Glutamatergic neuron (in vitro differentiated cells): ENCODE measurements around the gene IL4. TPM values are rescaled to one million over a fixed set of nuclear protein-coding genes. Genes with fewer than 3 reads are reported as not detected.

Source experiments
- DNase-seq: peaks from one replicate; pipeline ENCODE4 v3.0.0; 2022
- H3K27ac Mint-ChIP-seq: one replicate; pipeline ENCODE4 v1.8.0; 2020; ENCODE audit warnings: mild to moderate bottlenecking, mixed read lengths, inconsistent platforms; ENCODE audit not compliant: unreplicated experiment
- H3K27me3 Mint-ChIP-seq: one replicate; pipeline ENCODE4 v1.8.0; 2020; ENCODE audit warnings: mild to moderate bottlenecking, moderate library complexity, mixed read lengths, inconsistent platforms; ENCODE audit not compliant: unreplicated experiment
- H3K36me3 Mint-ChIP-seq: one replicate; pipeline ENCODE4 v1.8.0; 2020; ENCODE audit warnings: mild to moderate bottlenecking, mixed read lengths, inconsistent platforms; ENCODE audit not compliant: unreplicated experiment
- H3K4me1 Mint-ChIP-seq: one replicate; pipeline ENCODE4 v1.8.0; 2020; ENCODE audit warnings: mild to moderate bottlenecking, low read depth, mixed read lengths, inconsistent platforms; ENCODE audit not compliant: unreplicated experiment
- H3K4me3 Mint-ChIP-seq: one replicate; pipeline ENCODE4 v1.8.0; 2020; ENCODE audit warnings: mild to moderate bottlenecking, mixed read lengths, inconsistent platforms; ENCODE audit not compliant: unreplicated experiment
- H3K9me3 Mint-ChIP-seq: one replicate; pipeline ENCODE4 v1.8.0; 2020; ENCODE audit warnings: mild to moderate bottlenecking, moderate library complexity, mixed read lengths, inconsistent platforms; ENCODE audit not compliant: unreplicated experiment
- total RNA-seq: library from RNA; stranded (reverse); fragmentation: NEBNext Ultra II Directional; extraction: Animal tissue kit (Norgen Biotek cat#: 25700); gene quantifications from one replicate; pipeline ENCODE4 v1.2.1, GENCODE V29; 2021; ENCODE audit not compliant: unreplicated experiment
- TF ChIP-seq, protein P1 (sequence below): fragments of 200-600 bp; sonication (generic); IDR thresholded peaks from one replicate; pipeline ENCODE4 v1.5.0; 2021; ENCODE audit not compliant: partially characterized antibody, unreplicated experiment

Gene IL4
- total RNA-seq, 1 donor from 2014 or later = not detected

DNA sequence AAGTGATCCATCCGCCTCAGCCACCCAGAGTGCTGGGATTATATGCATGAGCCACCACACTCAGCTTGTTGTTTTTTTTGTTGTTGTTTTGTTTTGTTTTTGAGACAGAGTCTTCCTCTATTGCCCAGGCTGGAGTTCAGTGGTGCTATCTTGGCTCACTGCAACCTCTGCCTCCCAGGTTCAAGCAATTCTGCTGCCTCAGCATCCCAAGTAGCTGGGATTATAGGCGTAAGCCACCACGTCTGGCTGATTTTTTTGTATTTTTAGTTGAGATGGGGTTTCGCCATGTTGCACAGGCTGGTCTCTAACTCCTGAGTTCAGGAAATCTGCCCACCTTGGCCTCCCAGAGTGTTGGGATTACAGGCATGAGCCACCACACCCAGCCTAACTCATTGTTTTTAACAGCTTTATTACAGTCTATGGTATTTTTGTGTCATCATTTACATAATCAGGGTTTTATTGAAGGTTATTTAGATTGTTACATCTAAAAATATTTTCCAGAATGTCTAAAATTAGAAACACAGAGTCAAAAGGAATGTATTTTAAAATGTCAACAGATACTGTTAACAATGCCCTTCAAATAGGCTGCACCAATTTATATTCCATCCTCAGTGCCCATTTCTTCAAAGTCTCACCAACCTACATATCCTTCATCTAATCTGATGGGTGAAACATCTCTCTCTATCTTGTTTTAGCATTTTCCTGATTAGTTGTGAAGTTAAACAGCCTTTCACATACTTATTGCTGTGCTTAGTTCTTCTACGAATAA is 44.9 kb downstream of the IL4 start:
- Mint-ChIP-seq H3K4me3 (no peak overlapping the region), H3K36me3 (no peaks in the 10 kb centered on the region), H3K27me3 (peaks cover 1% of the 10 kb centered on the region), H3K4me1 (no peaks in the 10 kb centered on the region), H3K27ac (no peak overlapping the region), H3K9me3 (no peaks in the 10 kb centered on the region)
- DNase-seq = no peak
- TF ChIP-seq, protein P1, sequence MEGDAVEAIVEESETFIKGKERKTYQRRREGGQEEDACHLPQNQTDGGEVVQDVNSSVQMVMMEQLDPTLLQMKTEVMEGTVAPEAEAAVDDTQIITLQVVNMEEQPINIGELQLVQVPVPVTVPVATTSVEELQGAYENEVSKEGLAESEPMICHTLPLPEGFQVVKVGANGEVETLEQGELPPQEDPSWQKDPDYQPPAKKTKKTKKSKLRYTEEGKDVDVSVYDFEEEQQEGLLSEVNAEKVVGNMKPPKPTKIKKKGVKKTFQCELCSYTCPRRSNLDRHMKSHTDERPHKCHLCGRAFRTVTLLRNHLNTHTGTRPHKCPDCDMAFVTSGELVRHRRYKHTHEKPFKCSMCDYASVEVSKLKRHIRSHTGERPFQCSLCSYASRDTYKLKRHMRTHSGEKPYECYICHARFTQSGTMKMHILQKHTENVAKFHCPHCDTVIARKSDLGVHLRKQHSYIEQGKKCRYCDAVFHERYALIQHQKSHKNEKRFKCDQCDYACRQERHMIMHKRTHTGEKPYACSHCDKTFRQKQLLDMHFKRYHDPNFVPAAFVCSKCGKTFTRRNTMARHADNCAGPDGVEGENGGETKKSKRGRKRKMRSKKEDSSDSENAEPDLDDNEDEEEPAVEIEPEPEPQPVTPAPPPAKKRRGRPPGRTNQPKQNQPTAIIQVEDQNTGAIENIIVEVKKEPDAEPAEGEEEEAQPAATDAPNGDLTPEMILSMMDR = no peak

DNA sequence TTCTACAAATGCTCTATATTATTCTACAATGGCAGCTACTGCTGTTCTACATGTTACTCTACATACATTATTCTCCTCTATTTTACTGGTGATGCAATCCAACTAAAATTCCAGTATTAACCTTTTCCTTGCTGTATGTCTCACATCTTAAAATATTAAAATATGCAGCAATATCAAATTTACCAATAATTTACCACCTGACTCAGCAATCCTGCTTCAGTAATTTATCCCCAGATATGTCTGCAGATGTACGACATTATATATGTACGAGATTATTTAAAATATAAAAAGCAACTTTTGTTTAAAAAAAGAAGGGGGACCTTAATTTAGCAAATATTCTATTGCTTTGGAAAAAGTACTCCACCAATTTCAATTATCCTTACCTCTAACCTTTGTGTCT is 52.0 kb downstream of the IL4 start:
- no peaks in the 10 kb centered on the region for H3K27me3 Mint-ChIP-seq
- no peak for DNase-seq
- no peaks in the 10 kb centered on the region for H3K9me3 Mint-ChIP-seq
- H3K4me1 Mint-ChIP-seq = no peaks in the 10 kb centered on the region
- H3K36me3 Mint-ChIP-seq = no peaks in the 10 kb centered on the region
- TF ChIP-seq, protein P1 = no peak
- H3K4me3 Mint-ChIP-seq = no peak overlapping the region
- no peak overlapping the region for H3K27ac Mint-ChIP-seq

DNA sequence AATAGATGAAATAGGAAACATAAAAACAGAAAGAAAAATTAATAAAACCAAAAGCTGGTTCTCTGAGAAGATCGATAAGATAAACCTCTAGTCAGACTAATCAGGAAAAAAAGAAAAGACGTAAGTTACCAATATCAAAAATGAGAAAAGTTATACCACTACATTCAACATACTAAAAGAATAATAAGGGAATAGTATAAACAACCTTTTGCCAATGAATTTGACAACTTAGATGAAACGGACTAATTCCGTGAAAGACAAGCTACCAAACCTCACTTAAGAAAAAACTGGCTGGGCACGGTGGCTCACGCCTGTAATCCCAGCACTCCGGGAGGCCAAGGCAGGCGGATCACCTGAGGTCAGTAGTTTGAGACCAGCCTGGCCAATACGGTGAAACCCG is 56.1 kb downstream of the IL4 start:
- TF ChIP-seq, protein P1 = no peak
- DNase-seq = no peak
- no peak overlapping the region for H3K4me3 Mint-ChIP-seq
- no peaks in the 10 kb centered on the region for H3K36me3 Mint-ChIP-seq
- H3K27me3 Mint-ChIP-seq = no peaks in the 10 kb centered on the region
- H3K9me3 Mint-ChIP-seq = no peaks in the 10 kb centered on the region
- H3K4me1 Mint-ChIP-seq = peaks cover 6% of the 10 kb centered on the region
- no peak overlapping the region for H3K27ac Mint-ChIP-seq

Other genes starting within 250 kb of the IL4 start
- 2.8 TPM for gene IRF1, start 183.2 kb upstream of the IL4 start, total RNA-seq
- gene IL5, start 130.5 kb upstream of the IL4 start, total RNA-seq = not detected
- gene RAD50, start 117.0 kb upstream of the IL4 start, total RNA-seq = 34.9 TPM
- not detected for gene IL13, start 15.8 kb upstream of the IL4 start, total RNA-seq
- gene KIF3A, start 63.6 kb downstream of the IL4 start, total RNA-seq = 42.4 TPM
- 0.17 TPM for gene CCNI2, start 73.4 kb downstream of the IL4 start, total RNA-seq
- gene SEPTIN8, start 103.2 kb downstream of the IL4 start, total RNA-seq = 26.9 TPM
- 0.12 TPM for gene SOWAHA, start 139.3 kb downstream of the IL4 start, total RNA-seq
- 5.1 TPM for gene SHROOM1, start 156.7 kb downstream of the IL4 start, total RNA-seq
- 0.69 TPM for gene GDF9, start 192.5 kb downstream of the IL4 start, total RNA-seq
- 163 TPM for gene UQCRQ, start 192.7 kb downstream of the IL4 start, total RNA-seq
- 2.5 TPM for gene LEAP2, start 199.7 kb downstream of the IL4 start, total RNA-seq